ENCODE results near the gene HS6ST3.

Gene HS6ST3

DNA sequence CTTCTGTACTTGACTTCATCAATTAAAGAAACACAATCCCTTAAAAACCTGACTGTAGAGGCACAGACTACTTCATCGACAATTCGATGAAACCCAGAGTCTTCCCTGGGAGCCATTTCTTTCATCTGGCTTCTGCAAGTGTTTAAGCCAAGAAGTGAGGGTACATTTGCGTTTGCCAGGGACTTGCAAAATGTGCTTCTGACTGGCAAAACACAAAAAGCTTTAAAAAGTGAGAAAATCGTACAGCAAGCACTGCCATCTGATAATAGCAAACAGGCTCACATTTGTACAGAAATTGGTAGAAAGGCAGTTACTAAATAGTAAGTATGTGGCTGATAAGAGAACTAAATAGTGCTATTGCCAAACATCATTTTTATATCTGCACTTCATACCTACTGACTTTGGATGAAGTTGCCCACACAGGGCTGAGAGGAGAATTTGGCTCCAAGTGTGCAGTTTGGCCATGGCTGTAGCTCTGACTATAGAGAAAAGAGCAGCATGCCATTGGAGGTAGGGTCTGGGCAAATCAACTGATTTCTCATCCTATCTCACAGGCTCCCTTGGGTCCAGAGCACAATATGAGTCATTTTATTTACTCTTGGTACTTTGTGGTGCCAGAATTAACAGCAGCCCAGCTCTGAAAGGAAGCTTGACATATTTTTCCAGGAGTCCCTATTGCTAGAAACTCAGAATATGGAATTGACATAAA, 546.2 kb downstream of the HS6ST3 start:
- no peak for DNase-seq (ENCODE audit: extremely low read depth in 1 of 2, low read depth in 1 of 2)

DNA sequence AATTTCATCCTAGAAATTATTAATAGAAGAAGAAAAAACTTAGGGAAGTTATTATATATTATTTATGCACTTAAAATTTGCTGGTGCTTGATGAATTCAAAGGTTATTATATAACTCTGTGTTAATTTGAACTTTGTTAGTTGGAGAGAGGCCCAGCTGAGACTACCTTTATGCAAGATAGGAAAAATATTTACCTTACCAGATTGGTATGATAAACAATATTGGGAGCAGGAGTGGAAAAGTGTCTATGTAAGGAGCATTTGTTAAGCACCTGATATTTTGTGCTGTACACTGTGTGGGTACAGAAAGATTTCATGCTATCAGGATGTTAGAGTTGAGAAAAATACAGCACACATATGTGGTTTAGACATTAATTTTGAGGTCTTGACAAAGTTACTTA, 547.1 kb downstream of the HS6ST3 start:
- no peak for DNase-seq (ENCODE audit: extremely low read depth in 1 of 2, low read depth in 1 of 2)

DNA sequence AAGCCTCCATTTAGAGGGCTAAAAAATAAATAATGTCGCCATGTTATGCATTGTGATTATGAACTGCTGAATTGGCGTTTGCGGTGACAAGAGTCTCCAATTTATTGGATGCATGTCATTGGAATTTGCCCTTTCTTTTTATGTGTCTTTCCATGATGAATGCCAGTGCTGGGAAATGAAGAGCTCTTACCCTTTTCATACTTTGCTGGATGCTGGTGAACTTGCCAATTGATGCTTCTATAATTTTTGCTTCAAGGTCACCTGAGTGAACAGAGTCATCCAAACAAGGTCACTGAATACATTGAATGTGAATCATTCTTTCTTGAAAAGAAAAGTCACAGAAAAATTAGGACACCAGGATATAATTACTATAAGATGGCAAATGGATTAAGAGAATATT, 556.2 kb downstream of the HS6ST3 start:
- DNase-seq (ENCODE audit: extremely low read depth in 1 of 2, low read depth in 1 of 2): no peak

DNA sequence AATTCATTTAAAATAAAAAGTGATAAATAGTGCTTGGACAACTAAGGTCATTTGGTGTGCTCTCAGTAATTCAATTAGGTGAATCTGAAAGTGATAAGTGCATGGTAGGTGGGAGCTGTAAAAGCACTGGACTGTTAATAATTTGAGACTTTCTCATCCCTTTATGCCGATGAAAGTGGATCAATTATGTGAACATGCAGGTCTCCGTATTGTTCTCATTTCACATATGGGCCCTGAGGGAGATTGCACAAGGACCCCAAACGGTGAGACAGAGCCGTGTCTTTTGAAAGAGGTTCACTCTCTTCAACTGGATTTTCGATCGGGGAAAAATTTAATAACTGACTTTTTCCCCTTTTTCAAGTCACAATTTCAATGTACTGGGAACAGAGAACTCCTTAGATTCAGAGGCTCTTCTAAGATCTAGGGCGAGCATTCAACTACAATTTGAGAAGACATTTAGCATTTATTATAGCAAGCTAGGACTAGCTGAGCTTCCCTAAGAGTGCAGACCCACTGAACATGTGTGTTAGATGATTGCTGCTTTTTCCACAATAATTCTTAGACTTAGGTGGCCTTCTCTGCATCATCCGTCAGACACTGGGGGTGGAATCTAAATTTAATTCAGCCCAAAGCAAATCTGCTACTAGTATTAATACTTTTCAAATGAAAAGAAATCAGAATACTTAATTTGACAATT, 556.8 kb downstream of the HS6ST3 start:
- DNase-seq (ENCODE audit: extremely low read depth in 1 of 2, low read depth in 1 of 2): no peak

DNA sequence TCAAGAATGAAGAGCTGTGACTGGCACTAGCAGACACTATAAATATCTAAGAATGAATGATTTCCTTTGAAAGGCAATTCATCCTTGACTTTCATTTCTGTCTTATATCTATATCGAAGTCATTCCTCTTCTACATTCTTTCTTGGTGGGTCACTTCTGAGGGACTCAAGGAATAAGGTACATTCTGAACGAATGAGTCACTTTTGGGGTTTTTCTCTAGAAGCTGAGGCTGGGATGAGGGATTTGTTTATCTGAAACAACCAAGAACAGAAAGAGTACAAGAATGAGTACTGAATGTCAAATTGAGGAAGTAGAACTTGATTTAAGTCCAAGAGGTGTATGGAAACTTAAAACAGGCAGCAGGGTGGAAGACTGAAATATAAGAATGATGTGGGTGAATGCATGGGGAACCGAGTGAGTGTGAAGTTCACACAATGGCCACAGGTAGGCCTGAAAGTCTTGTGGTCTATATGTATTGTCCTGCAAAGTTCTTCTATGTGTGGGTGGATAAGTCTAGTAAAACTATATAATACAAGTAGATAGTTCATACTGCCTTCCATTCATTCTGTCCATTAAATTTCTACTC, 560.5 kb downstream of the HS6ST3 start:
- DNase-seq (ENCODE audit: extremely low read depth in 1 of 2, low read depth in 1 of 2): no peak

DNA sequence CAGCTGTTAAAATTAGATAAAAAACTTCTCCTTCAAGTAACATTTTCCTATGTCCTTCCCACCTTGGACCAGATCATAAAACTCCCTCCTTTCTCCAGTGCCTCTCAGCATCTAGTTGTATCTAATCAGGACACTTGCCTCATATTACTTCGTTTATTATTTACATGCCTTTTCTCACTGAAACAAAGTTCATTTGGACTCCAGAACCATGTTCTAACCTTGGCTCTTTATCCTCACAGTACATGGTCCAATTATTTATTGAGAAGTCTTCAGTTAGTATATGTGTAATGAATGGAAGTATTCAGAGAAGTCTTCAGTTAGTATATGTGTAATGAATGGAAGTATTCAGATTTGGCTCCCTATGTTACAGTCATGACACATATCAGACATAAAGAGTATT, 561.7 kb downstream of the HS6ST3 start:
- no peak for DNase-seq (ENCODE audit: extremely low read depth in 1 of 2, low read depth in 1 of 2)

DNA sequence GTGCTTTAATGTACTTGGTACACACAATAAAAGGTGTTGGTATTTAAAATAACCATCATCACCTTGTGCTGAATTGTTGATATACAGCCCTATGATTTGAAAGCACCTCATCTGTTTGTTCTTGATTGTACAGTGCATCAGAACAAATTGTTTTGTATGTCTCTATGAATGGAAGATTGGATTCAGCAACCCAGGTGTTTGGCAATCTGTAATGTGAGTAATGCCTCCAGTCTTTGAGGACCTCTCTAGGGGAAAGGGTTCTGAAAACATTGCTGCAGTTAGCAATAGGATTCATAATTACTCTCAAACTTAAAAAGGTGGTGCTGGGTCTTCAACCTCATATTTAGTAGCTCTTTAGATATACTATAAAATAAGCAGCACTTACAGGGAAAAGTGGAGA, 562.6 kb downstream of the HS6ST3 start:
- DNase-seq (ENCODE audit: extremely low read depth in 1 of 2, low read depth in 1 of 2): no peak

DNA sequence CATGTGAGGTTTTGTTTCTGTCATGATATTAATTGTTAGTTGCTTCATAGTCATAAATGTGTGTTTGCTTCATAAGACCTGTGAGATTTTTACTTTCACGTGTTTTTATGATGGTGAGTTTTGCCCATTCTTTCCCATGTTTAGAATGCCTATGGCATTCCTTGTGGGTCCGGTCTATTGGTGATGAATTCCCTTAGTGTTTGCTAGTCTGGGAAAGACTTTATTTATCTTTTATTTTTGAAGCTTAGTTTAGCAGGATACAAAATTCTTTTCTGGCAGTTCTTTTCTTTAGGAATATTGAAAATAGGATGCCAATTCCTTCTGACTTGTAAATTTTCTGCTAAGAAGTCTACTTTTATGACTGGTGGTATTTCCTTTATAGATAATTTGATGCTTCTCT, 571.7 kb downstream of the HS6ST3 start:
- no peak for DNase-seq (ENCODE audit: extremely low read depth in 1 of 2, low read depth in 1 of 2)

DNA sequence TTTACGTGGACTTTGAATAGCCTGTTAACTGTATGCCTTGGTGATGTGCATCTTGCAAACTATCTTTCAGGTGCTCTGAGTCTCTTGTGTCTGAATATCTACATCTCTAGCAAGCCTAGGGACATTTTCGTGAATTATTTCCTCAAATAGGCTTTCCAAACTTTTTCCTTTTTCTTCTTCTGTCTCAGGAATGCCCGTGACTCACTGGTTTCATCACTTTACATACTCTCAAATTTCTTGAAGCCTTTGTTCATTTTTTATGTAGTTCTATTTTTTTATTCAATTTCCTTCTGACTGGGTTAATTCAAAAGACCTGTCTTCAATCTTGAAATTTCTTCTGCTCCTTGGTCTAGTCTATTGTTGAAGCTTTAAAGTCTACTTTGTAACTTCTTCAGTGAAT, 572.1 kb downstream of the HS6ST3 start:
- no peak for DNase-seq (ENCODE audit: extremely low read depth in 1 of 2, low read depth in 1 of 2)

DNA sequence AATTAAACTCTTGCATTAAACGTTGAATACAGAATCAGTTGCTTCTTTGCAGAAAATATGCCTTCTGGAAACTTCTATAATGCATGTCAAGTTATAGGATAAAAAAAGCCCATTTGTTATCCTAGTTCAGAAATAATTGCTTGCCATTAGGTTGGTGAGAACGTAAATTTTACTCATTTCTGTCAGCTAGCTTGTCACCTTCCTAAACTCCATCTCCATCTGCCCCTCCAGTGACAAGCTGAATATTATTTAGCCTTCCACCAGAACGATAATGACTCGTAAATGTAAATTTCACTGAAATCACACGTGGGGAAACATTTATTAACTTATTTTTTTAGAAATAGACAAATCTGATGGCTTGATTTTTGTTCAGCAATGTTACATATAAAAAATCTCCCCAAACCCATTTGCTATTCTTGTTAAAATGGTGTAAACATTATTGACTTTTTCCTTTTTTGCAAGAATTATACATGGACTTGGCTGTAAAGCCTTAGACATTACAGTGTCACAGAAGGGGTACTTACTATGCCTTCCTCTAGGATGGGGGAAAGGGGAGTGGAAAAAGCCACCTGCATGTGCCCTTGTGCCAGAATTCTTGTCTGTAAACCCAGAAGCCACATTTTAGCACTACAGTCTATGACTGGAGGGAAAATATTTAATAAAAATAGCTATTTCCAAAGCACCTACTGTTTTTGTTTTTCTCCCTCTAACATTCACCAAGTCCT, 577.5 kb downstream of the HS6ST3 start:
- no peak for DNase-seq (ENCODE audit: extremely low read depth in 1 of 2, low read depth in 1 of 2)

DNA sequence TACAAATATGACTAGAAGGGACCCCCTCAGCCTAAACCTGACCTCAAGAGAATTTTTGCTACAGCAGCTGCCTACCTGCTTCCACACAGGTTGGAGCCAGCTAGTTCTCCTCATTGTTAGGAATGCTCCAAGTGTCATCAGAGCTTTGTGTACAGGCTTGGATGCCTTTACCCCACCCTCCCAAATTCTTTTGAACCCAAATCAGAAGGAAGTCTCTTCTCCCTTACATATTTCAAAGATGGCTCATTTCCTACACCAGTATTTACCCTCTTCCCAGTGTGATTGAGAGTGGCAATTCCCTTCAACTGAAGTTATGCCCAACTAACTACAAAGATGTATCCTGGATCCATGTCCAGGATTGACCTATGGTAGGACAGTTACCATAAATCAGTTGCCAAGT, 581.2 kb downstream of the HS6ST3 start:
- DNase-seq (ENCODE audit: extremely low read depth in 1 of 2, low read depth in 1 of 2): no peak

DNA sequence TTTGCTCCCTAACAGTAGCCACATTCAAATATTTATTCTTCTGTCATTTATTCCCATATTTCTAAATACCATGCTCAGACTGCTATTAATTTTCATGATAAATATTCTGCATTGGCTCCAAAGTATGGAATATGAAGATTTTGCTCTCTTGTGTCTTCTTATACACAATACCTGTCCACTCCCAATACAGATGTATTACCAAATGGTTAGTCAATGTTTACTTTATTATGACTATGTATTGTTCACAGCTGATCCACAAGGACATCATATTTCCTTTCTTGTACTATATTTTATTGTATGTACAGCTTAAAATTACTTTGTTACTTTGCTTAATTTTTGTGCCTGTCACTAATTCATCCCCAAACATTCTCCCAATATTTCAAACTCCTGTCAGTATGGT, 582.1 kb downstream of the HS6ST3 start:
- DNase-seq (ENCODE audit: extremely low read depth in 1 of 2, low read depth in 1 of 2): no peak

DNA sequence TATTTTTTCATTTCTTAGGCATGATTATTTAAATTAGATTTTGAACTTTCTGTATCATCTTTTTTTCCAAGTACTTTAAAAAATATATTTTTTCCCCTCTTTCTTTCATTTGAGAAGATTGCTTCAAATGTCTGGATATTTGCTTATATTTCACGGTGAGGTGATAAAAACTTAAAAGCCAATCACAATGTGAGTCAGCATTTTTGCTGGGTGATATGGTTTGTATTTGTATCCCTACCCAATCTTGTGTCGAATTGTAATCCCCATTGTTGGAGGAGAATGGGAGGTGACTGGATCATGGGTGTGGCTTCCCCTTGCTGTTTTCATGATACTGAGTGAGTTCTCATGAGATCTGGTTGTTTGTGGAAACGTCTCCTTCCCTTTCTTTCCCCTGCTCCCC, 583.9 kb downstream of the HS6ST3 start:
- DNase-seq (ENCODE audit: extremely low read depth in 1 of 2, low read depth in 1 of 2): no peak

DNA sequence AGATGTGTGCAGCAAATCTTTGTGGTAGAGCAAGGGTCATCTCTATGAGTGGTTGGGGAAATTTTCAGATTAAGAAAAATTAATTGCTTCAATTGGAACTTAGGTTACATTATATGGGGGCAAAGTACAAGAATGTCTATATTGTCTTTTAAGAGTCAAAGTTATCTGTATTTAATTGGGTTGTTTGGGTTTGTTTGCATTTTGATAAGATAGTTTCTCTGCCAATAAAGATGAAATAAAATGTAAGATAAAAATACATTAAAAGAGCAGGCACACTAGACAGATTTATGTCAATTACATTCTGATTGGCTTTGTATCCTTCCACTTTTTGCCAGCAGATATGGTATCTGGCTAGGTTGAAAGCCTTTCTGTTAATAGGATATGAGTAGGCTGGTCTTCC, 587.1 kb downstream of the HS6ST3 start:
- DNase-seq (ENCODE audit: extremely low read depth in 1 of 2, low read depth in 1 of 2): no peak

DNA sequence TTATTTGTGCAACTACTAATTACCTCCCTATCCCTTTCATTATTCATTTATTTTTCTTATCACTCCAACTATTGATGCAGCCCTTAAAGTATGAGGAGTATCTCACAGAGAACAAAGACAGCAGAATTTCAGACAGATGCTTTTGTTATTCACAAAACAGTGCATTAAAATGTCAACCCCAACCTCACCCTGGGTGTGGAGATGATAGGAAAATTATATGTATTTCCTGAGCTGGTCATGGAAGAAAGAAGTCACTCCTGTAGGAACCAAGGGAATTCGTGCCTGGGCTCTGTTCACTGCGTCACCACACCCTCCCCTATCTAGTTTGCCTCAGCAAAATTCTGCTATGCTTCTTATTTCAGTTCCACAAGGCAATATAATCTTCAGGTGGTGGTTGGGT, 588.9 kb downstream of the HS6ST3 start:
- DNase-seq (ENCODE audit: extremely low read depth in 1 of 2, low read depth in 1 of 2): no peak

DNA sequence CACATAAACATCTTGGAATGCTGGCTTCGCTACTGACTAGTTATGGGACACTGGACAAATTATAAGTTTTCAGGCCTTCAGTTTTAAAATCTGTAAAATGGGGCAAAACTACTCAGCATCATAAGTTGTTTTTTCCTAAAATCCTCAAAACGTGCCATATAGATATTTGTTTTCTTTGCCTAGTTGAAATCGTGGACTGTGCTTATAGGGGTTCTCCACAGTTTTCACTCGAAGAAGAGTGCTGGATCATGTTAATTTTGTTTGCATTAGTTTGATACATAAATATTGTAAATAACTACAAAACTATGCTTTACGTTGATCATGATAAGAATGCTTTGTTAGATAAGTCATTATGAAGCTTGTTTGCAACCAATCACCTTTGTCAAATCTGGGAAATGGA, 591.0 kb downstream of the HS6ST3 start:
- DNase-seq (ENCODE audit: extremely low read depth in 1 of 2, low read depth in 1 of 2): no peak

DNA sequence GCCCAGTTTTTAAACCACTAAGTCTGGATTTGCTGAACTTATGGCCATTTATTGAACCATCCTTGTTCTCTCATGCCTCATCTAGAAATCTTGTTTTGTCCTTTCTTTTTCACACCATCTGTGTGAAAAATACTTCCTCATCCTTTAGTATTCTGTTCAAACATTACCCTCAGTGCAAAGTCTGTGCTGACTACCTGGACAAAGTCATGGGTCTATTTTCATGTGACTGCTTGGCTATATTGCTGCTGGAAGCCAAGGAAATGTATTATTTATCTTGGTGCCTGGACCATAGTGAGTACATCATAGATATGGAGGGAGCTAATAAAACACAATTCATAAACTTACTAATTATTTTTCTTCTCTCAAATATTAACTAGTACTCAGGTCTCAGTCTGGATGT, 591.9 kb downstream of the HS6ST3 start:
- no peak for DNase-seq (ENCODE audit: extremely low read depth in 1 of 2, low read depth in 1 of 2)

DNA sequence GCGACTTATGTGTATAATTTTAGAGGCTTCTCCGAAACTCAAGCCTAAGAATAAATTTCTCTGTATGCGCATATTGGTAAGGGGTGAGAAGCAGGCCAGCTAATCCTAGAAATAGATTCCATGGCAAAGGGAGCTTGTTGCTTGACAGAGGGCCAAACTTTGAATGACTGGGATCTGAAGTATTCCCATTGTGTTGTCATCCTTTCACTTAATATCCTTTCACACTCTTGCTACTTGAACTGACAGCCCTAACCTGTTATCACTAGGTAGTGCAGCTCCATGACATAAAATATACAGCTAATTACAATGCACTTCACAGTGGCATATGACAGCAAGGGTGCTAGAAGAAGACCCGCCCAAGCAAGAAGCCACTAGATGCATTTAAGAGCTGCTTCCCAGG, 594.6 kb downstream of the HS6ST3 start:
- no peak for DNase-seq (ENCODE audit: extremely low read depth in 1 of 2, low read depth in 1 of 2)

DNA sequence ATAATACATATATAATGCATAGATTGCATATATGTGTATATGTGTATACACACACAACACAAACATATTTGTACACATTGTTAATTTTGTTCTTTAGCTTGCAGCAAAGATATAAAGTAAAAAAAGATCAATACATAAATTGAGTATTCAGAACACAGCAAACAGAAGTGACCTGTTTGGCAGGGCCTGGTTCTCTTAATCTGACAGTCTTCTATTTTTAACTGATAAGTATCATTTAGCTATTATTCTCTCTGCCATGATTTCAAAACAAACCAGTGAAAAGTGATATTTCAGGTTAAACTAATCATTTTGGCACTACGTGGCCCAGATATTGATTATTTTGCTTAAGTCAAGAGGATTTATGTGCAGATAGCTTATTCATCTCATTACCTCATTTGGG, 595.0 kb downstream of the HS6ST3 start:
- no peak for DNase-seq (ENCODE audit: extremely low read depth in 1 of 2, low read depth in 1 of 2)

DNA sequence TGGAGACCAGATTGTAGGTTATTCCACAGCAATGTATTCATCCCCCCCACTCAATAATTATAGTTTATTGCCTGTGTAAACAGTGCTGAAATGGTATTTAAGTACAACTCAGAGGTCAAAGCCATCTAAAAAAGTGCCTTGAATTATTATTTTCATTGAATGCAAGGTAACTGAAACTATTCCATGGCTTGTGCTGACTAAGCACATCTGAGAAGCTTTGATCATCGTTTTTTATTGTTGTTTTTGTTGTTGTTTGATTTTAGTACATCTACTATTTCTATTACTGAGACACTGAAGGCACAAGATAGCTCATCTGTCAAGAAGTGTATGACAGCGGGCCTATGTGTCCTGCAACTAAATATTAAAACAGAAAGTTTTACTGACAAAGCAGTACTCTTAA, 596.4 kb downstream of the HS6ST3 start:
- DNase-seq (ENCODE audit: extremely low read depth in 1 of 2, low read depth in 1 of 2): no peak

DNA sequence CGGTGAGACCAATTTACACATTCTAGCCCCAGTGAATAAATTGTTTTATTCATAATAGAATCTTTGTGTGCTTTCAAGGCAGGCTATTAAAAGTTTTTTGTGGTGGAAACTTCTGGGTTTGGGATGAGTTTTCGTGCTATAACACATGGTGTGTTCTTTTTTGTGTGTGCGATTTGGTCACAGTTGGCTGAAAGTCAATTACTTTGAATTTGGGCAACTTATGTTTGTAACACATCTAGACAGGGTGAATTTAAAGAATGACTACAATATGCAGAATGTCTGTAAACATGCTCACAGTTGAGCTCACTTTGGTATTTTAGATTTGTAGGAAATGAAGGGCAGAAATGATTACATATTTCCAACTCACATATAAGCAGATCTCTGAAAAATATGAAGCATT, 597.3 kb downstream of the HS6ST3 start:
- no peak for DNase-seq (ENCODE audit: extremely low read depth in 1 of 2, low read depth in 1 of 2)

DNA sequence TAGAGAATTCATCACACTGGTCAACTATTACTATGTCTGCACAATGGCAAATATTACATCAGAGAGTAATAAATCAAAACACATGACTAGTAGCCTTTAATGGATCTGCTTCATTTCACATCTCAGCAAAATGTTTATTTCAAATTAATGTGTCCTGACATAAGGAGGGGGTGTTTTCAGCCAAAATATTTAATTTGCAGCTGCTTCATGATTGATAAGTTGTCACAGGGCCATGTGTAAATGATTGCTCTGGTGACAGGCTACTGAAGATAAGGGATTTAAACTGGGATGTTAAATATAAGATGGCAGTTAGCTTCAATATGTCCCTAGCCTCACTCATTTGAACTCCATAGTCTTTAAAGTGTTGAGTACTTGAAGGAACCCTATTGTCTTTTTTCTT, 601.1 kb downstream of the HS6ST3 start:
- DNase-seq (ENCODE audit: extremely low read depth in 1 of 2, low read depth in 1 of 2): no peak
